Measurements from ENCODE around the gene CPSF4L.
"Not testable (repeated sequence)": the region's sequence is repeated elsewhere in the genome, so short reads cannot be mapped to it uniquely, and the experiment has no call there.

CPSF4L gene

DNA sequence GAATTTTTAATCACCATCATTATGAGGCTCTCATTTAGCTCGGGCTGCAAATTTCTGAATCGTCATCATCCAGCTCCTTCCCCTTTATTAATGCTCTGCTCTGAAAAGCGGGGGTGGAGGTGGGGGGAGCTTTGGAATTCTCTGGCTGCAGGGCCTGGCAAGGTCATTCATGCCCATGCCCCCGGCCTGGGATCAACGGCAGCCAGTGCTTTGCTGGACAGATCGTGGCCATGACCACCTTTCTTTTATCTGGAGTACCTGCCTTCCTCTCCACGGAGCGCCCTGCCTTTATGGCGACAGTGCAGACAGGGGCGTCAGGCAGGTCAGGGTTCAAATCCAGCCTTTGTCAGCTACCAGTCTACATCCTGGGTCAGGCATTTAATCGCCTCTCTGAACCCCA is 5.1 kb upstream of the CPSF4L start:
- DNase-seq = no peak

DNA sequence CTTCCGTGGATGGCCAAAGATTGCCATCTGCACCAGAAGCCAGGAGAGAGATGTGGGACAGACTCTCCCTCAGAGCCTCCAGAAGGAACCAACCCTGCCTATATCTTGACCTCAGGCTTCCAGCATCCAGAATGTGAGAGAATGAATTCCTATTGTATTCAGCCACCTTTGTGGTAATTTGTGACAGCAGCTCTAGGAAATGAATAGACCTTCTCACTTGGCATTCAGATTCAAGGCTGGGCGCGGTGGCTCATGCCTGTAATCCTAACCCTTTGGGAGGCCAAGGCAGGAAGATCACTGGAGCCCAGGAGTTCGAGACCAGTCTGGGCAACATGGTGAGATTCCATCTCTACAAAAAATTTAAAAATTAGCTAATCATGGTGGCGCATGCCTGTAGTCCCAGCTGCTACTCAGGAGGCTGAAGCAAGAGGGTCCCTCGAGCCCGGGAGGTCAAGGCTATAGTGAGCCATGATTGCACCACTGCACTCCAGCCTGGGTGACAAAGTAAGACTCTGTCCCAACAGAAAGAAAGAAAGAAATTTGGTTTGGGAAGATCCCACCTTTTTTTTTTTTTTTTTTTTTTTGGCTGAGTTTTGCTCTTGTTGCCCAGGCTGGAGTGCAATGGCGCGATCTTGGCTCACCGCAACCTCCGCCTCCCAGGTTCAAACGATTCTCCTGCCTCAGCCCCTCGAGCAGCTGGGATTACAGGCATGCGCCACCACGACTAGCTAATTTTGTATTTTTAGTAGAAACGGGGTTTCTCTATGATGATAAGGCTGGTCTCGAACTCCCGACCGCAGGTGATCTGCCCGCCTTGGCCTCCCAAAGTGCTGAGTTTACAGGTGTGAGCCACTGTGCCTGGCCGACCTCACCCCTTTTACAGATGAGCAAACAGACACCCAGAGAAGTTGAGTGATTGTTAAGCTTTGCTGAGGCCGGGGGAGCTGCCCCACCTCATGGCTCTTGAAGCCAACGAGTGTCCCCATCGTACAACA is 4.3 kb upstream of the CPSF4L start:
- no peak for DNase-seq

GRCh38 chr17:73264448-73264847 is 2.8 kb upstream of the CPSF4L start:
- not testable (repeated sequence) for DNase-seq

DNA sequence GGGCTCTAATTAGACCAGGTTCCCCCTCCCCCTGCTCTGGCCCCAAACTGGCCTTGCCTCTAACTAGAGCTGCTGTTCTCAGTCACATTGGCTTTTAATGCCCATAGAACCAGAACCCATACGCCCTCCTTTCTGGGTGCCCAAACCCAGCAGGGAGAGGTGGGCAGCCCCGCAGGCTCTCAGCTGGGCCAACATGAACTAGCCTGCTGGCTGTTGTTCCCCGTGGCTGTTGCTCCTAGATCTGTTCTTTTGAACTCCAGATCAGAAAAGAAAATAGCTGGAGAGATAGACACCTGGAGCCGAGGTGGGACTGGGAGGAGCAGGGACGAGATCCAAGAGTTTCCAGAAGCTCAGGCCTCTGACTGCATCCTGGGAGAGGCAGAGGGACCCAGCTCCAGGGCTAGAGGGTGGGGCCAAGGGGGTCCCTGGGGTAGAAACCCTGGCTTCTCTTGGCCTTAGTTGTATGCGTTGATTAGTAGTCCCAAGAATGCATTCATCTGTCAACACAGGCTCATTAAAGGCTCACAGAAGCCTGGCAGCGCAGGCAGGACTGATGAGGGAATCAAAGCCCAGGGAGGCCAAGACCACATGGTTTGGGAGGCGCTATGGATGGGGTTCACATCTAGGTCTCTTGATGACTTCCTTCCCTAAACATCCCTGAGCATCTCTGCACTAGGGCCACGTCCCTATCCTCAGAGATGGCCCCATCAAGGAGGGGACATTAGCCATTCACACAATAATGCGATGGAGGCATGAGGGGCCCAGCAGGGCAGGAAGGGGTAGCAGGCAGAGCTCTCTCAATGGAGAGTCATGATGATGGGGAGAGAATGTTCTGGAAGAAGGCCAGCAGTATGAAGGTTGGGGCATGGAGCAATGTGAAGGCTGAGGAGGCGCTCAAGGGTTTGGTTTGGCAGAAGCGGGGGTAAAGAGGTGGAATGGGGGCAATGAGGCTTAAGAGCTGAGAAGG is 1.3 kb upstream of the CPSF4L start:
- no peak for DNase-seq

GRCh38 chr17:73261952-73262675 is 434 bp upstream of the CPSF4L start:
- DNase-seq = peak; percentile 46

DNA sequence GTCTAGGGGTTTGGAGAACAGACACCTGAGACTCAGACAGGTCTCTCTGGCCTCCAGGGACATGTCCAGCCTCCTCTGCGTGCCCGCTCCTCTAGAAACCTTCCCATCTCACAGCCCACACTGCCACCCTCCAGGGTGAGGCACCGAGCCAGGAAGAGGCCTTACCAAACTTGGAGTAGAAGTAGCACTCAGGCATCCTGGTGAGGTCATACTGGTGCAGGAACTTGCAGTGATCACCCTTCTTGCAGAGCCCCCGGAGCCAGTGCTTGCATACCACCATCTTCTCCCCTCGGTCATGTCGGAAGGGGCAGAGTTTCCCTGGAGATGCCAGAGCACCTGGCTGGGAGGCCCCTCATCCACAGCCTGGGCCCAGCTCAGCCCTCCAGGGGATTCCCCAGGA is 4.2 kb downstream of the CPSF4L start:
- no peak for DNase-seq

DNA sequence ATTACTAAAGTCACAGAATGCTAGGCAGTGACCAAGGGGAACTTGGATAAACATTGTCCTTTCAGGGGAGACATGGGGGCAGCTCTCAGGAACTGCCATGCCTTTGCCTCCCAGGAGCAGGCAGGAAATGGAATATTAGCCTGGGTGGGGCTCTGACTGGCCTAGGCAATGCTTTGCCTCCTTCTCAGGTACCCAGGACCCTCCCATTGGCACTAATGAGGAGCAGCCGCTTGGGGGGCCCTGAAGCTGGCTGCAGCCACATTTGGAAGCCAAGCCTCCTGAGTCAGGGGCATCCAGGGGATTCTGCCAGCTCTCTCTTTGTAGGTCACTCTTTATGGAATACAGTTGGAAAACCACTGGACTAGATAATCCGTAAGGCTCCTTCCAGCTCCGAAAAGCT is 5.5 kb downstream of the CPSF4L start:
- DNase-seq = no peak

GRCh38 chr17:73255671-73256181 is 6.0 kb downstream of the CPSF4L start:
- DNase-seq = peak; percentile 82

DNA sequence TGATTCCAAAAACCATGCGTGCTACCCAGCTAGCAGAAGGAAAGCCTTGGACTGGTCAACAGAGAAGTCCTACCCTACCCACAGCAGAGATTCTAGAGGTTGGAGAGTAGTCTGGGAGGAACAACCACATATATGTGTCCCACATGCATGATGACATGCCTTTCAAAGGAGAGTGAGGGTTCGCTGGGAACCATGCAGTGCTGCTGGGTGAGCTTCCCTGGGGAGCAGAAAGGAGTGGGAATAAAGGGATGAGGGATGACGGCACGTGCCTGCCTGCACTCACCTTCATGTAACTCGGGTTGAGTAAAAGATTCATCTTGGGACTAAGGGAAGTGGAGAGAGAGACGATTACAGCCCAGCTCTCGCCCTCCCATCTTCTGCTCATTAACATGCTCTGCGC is 9.8 kb downstream of the CPSF4L start:
- no peak for DNase-seq

DNA sequence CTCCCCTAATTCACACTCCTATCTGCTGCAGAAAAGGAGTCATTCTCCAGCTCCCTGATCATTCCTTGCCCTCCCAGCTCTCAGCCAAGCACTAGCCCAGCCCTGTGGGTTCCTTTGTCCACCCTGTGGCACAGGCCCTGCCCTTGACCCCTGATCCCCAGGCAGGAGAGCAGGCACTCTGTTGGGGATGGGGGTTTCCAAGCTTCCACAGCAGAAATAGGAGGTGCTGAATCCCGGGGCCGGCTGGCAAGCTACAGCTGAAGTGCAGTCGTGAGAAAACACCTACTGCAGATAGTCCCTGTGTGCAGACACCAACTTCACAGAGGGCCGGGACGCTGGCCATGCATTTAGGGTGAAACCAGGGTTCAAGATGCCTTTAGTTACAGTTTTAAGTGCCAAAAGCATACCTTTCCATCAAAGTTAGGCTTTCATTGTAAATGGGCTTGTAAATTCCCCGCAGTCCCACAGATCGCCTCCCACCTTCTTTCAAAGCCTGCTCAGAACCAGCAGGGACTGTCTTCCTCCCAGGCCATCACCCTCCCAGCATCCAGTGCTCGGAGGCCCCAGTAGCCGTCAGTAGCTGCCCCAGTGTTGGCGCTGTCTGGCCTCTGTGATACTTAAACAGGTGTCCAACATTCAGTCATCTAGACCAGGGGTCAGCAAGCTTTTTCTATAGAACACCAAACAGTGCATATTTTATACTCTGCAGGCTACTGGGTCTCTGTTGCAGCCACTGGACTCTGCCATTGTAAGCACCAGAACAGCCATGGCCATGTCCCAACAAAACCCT is 10.6 kb downstream of the CPSF4L start:
- no peak for DNase-seq

- DNase-seq = no peak
These were observed 12.0 kb downstream of the CPSF4L start for GRCh38 chr17:73249700-73250099.

DNA sequence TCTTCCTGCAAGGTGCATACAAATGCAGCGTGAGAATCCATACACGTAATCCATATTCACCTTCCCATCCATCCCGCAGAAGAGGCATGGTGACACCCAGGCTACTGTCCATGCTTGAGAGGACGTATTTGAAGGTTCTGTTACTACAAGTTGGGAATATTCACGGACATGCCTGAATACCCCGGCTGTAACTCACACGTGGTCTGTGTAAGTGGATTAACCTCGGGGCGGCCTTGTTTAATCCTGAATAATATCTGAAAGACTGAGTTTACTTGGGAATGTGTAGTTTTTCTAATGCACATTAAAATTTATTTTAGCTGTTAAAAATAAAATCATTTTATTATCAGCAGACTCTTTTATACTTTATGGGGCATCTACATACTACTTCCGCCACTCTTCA is 13.1 kb downstream of the CPSF4L start:
- DNase-seq = no peak

- DNase-seq = no peak
These were observed 14.0 kb downstream of the CPSF4L start for GRCh38 chr17:73247726-73248125.

DNA sequence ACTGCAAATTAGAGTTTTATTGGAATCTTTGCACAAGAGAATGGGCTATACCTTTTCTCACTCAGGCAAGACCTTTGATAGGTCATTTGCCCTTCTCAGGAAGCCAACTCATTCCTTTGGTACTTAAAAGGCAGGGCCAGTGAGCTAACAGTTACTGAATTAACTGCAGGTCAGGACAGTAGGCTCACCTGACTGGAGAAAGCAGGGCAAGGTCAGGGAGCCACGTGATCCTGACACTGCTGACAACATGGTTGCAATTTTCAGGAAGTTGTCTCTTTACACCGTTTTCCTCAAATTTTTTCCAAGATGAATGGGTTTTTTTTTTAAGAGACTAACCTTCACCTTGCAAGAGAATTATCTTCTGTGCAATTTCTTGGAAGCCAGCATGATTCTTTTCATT is 21.1 kb downstream of the CPSF4L start:
- DNase-seq = no peak

GRCh38 chr17:73237714-73238113 is 24.0 kb downstream of the CPSF4L start:
- DNase-seq = no peak

GRCh38 chr17:73234736-73235135 is 26.9 kb downstream of the CPSF4L start:
- no peak for DNase-seq

- peak; percentile 73 for DNase-seq
These were observed 28.9 kb downstream of the CPSF4L start for GRCh38 chr17:73232587-73233373.

- peak; percentile 97 for DNase-seq
These were observed 29.7 kb downstream of the CPSF4L start for GRCh38 chr17:73231841-73232586.

DNA sequence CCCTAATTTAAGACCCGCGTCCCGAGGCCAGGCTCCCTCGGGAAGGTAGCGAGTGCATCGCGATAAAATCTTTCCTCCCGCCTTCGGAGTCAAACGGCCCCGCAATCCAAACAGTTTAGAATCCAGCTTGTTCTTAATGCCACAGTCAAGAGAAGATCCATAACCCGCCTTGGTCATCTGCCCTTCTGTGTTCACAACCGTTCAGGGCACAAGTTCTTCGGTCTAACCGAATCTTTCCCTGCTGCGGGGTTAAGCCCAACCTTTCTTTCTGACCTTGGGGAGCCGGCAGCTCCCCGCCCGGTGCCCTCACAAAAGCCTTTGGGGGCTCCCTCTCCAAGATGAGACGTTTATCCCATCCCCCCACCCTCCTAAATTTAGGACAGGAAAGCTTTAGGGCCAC is 30.3 kb downstream of the CPSF4L start:
- peak; percentile 54 for DNase-seq

- no peak for DNase-seq
These were observed 31.6 kb downstream of the CPSF4L start for GRCh38 chr17:73230088-73230487.
